HepG2 (cell line): ENCODE measurements around the gene MUC6. TPM values are rescaled to one million over a fixed set of nuclear protein-coding genes. Genes with fewer than 3 reads are reported as not detected.

ENCODE experiments used
- ATAC-seq: fragments of 200-7000 bp; cut with Tn5 transposase; 3 replicates; pipeline ENCODE4 v1.9.1; 2020; ENCODE audit warnings: mild to moderate bottlenecking, moderate library complexity
- BruUV-seq: library from RNA; stranded (reverse); fragments of 400-500 nt; replicated peaks from 2 replicates; lab custom pipeline; 2021; lab: Mats Ljungman, UMichigan
- CTCF ChIA-PET: fragments of 300-600 bp; formaldehyde crosslinking; extraction: SDS; loops from one replicate; lab custom pipeline; 2021; ENCODE audit warnings: low total read pairs, inconsistent platforms, low intra/inter-chr PET ratio; lab: Yijun Ruan, JAX
- POLR2A ChIA-PET: fragments of 350-600 bp; sonication (Branson Sonifier 250); formaldehyde crosslinking; loops from one replicate; lab custom pipeline; 2020; ENCODE audit warnings: antibody characterized with exemption, inconsistent platforms; lab: Yijun Ruan, JAX
- DNase-seq: peaks from one replicate; pipeline ENCODE4 v3.0.0-alpha.2; 2015; ENCODE audit warnings: low spot score
- FAIRE-seq: peaks from 3 replicates; lab custom pipeline; 2011; peaks lifted over from hg19 to GRCh38; lab: Jason Lieb, UNC
- H2AFZ ChIP-seq: one replicate; pipeline ENCODE4 v1.6.1; 2011; ENCODE audit warnings: low read length, inconsistent platforms
- H3K27ac ChIP-seq: fragments of 300-600 bp; 3 replicates; pipeline ENCODE4 v1.8.0; 2011; ENCODE audit warnings: mixed run types, mild to moderate bottlenecking, mixed read lengths, low read length, inconsistent platforms; ENCODE audit not compliant: insufficient read depth; ENCODE audit errors: extremely low read length
- H3K27me3 ChIP-seq, 2 experiments: fragments of 200-600 bp in 1 of 2; 2 replicates in 1 of 2; 3 replicates in 1 of 2; pipeline versions ENCODE4 v1.6.0 to v1.8.0; 2011; ENCODE audit warnings: low read length in 2 of 2, mild to moderate bottlenecking in 2 of 2, moderate library complexity in 2 of 2, inconsistent platforms in 1 of 2; ENCODE audit not compliant: insufficient read depth in 2 of 2, control insufficient read depth in 1 of 2
- H3K36me3 ChIP-seq, 2 experiments: fragments of 200-600 bp in 1 of 2; replicated peaks in 1 of 2; 2 replicates in 1 of 2; 3 replicates in 1 of 2; pipeline versions ENCODE4 v1.5.1 to v1.8.0; 2011; ENCODE audit warnings: low read length in 2 of 2, inconsistent platforms in 1 of 2; ENCODE audit not compliant: insufficient read depth in 2 of 2, control insufficient read depth in 1 of 2
- H3K4me1 ChIP-seq: 2 replicates; pipeline ENCODE4 v1.5.1; 2012; ENCODE audit warnings: low read length, inconsistent platforms; ENCODE audit not compliant: insufficient read depth
- H3K4me2 ChIP-seq: 2 replicates; pipeline ENCODE4 v1.6.0; 2011; ENCODE audit warnings: low read depth, low read length, inconsistent platforms
- H3K4me3 ChIP-seq, 3 experiments: fragments of 200-600 bp in 1 of 3; sonication (generic), shearing (Covaris generic) in 1 of 3; replicated peaks in 1 of 3; 2 replicates each; pipeline ENCODE4 v1.5.1; 2011 to 2016; ENCODE audit warnings: low read length in 3 of 3, inconsistent platforms in 2 of 3, low read depth in 2 of 3, mild to moderate bottlenecking in 2 of 3, control low read depth in 1 of 3, mixed read lengths in 1 of 3; ENCODE audit not compliant: insufficient read depth in 1 of 3
- H3K79me2 ChIP-seq: one replicate; pipeline ENCODE4 v1.6.1; 2011; ENCODE audit warnings: low read length, inconsistent platforms; ENCODE audit not compliant: insufficient read depth
- H3K9ac ChIP-seq: 2 replicates; pipeline ENCODE4 v1.6.0; 2011; ENCODE audit warnings: mild to moderate bottlenecking, low read depth, low read length, inconsistent platforms; ENCODE audit not compliant: insufficient read depth
- H3K9me3 ChIP-seq: 2 replicates; pipeline ENCODE4 v1.5.1; 2012; ENCODE audit warnings: mild to moderate bottlenecking, low read length
- H4K20me1 ChIP-seq: 2 replicates; pipeline ENCODE4 v1.6.0; 2011; ENCODE audit warnings: inconsistent platforms, mild to moderate bottlenecking, low read length, moderate library complexity; ENCODE audit not compliant: insufficient read depth
- AGO2 ChIP-seq: fragments of 200-400 bp; formaldehyde crosslinking; optimal IDR thresholded peaks from 2 replicates; pipeline ENCODE3; 2017; ENCODE audit warnings: mild to moderate bottlenecking, low read depth, low read length, moderate library complexity
- ETV6 ChIP-seq: sonication (generic); formaldehyde crosslinking; conservative IDR thresholded peaks from 2 replicates; pipeline ENCODE4 v1.4.0; 2020; ENCODE audit warnings: missing genetic modification reagents
- MTA1 ChIP-seq: sonication (generic); formaldehyde crosslinking; IDR thresholded peaks from 2 replicates; pipeline ENCODE4 v1.4.0; 2020; ENCODE audit warnings: missing genetic modification reagents, mild to moderate bottlenecking, borderline replicate concordance
- SIX1 ChIP-seq: sonication (generic); formaldehyde crosslinking; IDR thresholded peaks from 2 replicates; pipeline ENCODE4 v1.4.0; 2020; ENCODE audit warnings: missing genetic modification reagents, borderline replicate concordance
- ZNF263 ChIP-seq: sonication (generic); formaldehyde crosslinking; IDR thresholded peaks from 2 replicates; pipeline ENCODE4 v1.4.0; 2020; ENCODE audit warnings: missing genetic modification reagents
- ZNF567 ChIP-seq: sonication (generic); formaldehyde crosslinking; IDR thresholded peaks from 2 replicates; pipeline ENCODE4 v1.8.1; 2023; ENCODE audit warnings: mild to moderate bottlenecking, missing genetic modification reagents, borderline replicate concordance
- WGBS: methylation state at CpG from one replicate; pipeline ENCODE4 v1.1.6; 2017; ENCODE audit warnings: low lambda C conversion rate; 5-methylcytosine and 5-hydroxymethylcytosine counted together
- in situ Hi-C: cut with HindIII; loops from 2 replicates; pipeline ENCODE4 v1.10.0; 2017; ENCODE audit warnings: low pct_unique_long_range_greater_than_20kb; ENCODE audit not compliant: extremely low pct_ligation_motif_present
- intact Hi-C: fragments of 100-400 bp; cut with micrococcal nuclease; formaldehyde crosslinking; loops from one replicate; pipeline ENCODE4 v1.10.0; 2022; ENCODE audit not compliant: unreplicated experiment
- polyA plus RNA-seq, 8 experiments: library from polyadenylated mRNA; depleted of rRNA in 3 of 8; stranded (reverse) in 7 of 8; unstranded in 1 of 8; fragments of >200 nt; fragmentation: Illumina TruSeq in 4 of 8; extraction: Trizol in 4 of 8; gene quantifications; 2 replicates each; pipeline versions ENCODE4 v1.2.1 to v1.2.3, GENCODE V29; 2011 to 2016; ENCODE audit warnings: low read depth in 4 of 8, missing spikeins in 1 of 8, mixed read lengths in 1 of 8; ENCODE audit not compliant: insufficient read depth in 1 of 8
- total RNA-seq, 5 experiments: library from RNA; depleted of rRNA; stranded (reverse); fragments of >200 nt; fragmentation: Illumina TruSeq; extraction: Trizol; gene quantifications; 2 replicates each; pipeline ENCODE4 v1.2.3, GENCODE V29; 2016; ENCODE audit warnings: low read depth in 1 of 5

The MUC6 gene
- total and polyA plus RNA-seq, 2 of the 13 experiments (the other 11 are each of a cell fraction or from before 2014, with no cell fraction given): not detected

DNA sequence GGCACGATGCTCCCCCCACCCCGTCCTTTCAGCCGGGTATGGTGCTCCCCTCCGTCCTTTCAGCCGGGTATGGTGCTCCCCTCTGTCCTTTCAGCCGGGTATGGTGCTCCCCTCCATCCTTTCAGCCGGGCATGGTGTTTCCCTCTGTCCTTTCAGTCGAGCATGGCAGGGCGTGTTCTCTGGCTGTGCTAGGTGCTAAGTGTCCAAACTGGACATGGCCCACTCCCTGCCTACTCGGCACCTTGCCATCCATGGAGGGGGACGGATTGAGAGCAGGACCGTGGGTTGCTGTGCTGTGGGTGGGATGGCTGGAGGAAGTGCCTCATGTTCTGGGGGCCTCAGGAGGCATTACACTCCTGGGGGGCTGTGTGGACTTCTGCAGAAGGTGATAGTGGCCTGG is 45.5 kb downstream of the MUC6 start:
- POLR2A ChIA-PET: no interaction called here
- no TSS peak for BruUV-seq
- no peak overlapping the region for H3K9ac ChIP-seq

DNA sequence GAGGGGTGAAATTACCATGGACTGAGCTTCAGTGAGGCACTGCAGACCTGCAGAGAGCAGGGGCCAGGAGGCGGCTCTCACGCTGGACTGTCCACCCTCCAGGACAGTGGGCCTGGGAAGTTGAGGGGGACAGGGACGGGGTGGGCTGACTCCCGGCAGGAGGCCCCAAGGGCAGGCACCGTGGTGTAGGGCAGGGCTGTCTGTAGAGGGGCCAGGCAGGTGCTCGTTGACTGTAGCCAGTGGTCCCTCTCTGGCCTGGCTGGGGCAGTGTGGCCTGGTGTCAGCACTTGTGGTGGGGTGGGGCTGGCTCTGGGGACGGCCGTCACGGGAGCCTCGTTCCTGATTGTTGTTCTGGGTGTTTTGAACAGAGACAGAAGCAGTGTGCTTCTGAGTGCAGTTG is 46.4 kb downstream of the MUC6 start:
- no peak overlapping the region for H3K4me2 ChIP-seq
- no peaks in the 10 kb centered on the region for H3K27me3 ChIP-seq
- FAIRE-seq (no peak), DNase-seq (no peak), ATAC-seq (no peak)
- no peaks in the 10 kb centered on the region for H3K4me1 ChIP-seq
- intact Hi-C loops (no loop called here), in situ Hi-C loops (no loop called here)
- peaks cover 42 to 75% of the 10 kb centered on the region in 2 experiments for H3K36me3 ChIP-seq
- no peaks in the 10 kb centered on the region for H4K20me1 ChIP-seq
- 98% methylated on average over 9 of the region's 10 CpGs for WGBS
- ChIA-PET CTCF (no interaction called here), POLR2A (no interaction called here)
- H3K9ac ChIP-seq: no peak overlapping the region
- no peaks in the 10 kb centered on the region for H3K9me3 ChIP-seq
- H3K79me2 ChIP-seq: no peaks in the 10 kb centered on the region
- H3K4me3 ChIP-seq: no peak overlapping the region
- no peak overlapping the region for H2AFZ ChIP-seq
- BruUV-seq: no TSS peak
- TF ChIP-seq MTA1 (CRISPR knock-in tag) (no peak), AGO2 (peak; percentile 50), SIX1 (CRISPR knock-in tag) (no peak), ZNF567 (CRISPR knock-in tag) (no peak)
- H3K27ac ChIP-seq: no peak overlapping the region

More for the DNA sequence above, 45.5 kb downstream of the MUC6 start:
- WGBS: 90% methylated on average over 12 of the region's 12 CpGs
- no peak for DNase-seq
- in situ Hi-C loops: no loop called here
- TF ChIP-seq ETV6: no peak
- TF ChIP-seq ZNF263 (CRISPR knock-in tag): 0 out of 2 replicates have a peak, but pooled peaks have one; percentile 44
- TF ChIP-seq, all 625 proteins: peak for 1
- intact Hi-C loops: no loop called here
- FAIRE-seq (no peak), ATAC-seq (no peak)
- Histone ChIP-seq H3K4me2 (no peak overlapping the region), H3K79me2 (no peaks in the 10 kb centered on the region), H3K4me3 (no peak overlapping the region), H3K4me1 (no peaks in the 10 kb centered on the region), H3K27ac (no peak overlapping the region), H4K20me1 (no peaks in the 10 kb centered on the region), H3K9me3 (no peaks in the 10 kb centered on the region), H2AFZ (no peak overlapping the region), H3K36me3 (peaks cover 35 to 73% of the 10 kb centered on the region in 2 experiments), H3K27me3 (no peaks in the 10 kb centered on the region)
- CTCF ChIA-PET: no interaction called here
